ENCODE results near the gene PLPPR2. TPM values are rescaled to one million over a fixed set of nuclear protein-coding genes. Genes with fewer than 3 reads are reported as not detected.
"Not testable (repeated sequence)": the region's sequence is repeated elsewhere in the genome, so short reads cannot be mapped to it uniquely, and the experiment has no call there.

Gene PLPPR2, protein sequence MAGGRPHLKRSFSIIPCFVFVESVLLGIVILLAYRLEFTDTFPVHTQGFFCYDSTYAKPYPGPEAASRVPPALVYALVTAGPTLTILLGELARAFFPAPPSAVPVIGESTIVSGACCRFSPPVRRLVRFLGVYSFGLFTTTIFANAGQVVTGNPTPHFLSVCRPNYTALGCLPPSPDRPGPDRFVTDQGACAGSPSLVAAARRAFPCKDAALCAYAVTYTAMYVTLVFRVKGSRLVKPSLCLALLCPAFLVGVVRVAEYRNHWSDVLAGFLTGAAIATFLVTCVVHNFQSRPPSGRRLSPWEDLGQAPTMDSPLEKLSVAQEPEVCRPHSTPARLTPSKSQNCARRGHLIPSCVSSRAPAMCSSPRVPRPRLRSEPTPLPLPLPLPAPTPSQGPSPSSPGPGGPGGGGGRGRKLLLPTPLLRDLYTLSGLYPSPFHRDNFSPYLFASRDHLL
- total RNA-seq: 61.4 TPM

GRCh38 chr19:11355160-11356073 lies at the start of gene PLPPR2:
TSS of gene PLPPR2 (plus strand) at chr19:11355432. CDS start at chr19:11357674, 2,242 bp downstream.
- Histone ChIP-seq H3K27me3 (no peaks in the 10 kb centered on the region), H3K36me3 (peaks cover 6 to 12% of the 10 kb centered on the region in 2 donors), H3K27ac (peak within 1 kb of the TSS; percentile 73 to 77), H3K4me1 (peaks cover 3 to 10% of the 10 kb centered on the region in 2 donors), H3K9me3 (no peaks in the 10 kb centered on the region), H3K4me3 (peak within 1 kb of the TSS; percentile 60 to 85)
- DNase-seq (ENCODE audit: low spot score in 2 of 2): peak; percentile 88 to 98
- TF ChIP-seq, protein P1, sequence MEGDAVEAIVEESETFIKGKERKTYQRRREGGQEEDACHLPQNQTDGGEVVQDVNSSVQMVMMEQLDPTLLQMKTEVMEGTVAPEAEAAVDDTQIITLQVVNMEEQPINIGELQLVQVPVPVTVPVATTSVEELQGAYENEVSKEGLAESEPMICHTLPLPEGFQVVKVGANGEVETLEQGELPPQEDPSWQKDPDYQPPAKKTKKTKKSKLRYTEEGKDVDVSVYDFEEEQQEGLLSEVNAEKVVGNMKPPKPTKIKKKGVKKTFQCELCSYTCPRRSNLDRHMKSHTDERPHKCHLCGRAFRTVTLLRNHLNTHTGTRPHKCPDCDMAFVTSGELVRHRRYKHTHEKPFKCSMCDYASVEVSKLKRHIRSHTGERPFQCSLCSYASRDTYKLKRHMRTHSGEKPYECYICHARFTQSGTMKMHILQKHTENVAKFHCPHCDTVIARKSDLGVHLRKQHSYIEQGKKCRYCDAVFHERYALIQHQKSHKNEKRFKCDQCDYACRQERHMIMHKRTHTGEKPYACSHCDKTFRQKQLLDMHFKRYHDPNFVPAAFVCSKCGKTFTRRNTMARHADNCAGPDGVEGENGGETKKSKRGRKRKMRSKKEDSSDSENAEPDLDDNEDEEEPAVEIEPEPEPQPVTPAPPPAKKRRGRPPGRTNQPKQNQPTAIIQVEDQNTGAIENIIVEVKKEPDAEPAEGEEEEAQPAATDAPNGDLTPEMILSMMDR (IDR thresholded peaks at IDR 0.05): no peak
- intact Hi-C loops (cut with DNase I): loop anchor here (1.0 to 5.0 kb wide), 3 partner anchors 9 to 58 kb away; partner anchors contain the start of genes CCDC159, TMEM205 and TSPAN16

DNA sequence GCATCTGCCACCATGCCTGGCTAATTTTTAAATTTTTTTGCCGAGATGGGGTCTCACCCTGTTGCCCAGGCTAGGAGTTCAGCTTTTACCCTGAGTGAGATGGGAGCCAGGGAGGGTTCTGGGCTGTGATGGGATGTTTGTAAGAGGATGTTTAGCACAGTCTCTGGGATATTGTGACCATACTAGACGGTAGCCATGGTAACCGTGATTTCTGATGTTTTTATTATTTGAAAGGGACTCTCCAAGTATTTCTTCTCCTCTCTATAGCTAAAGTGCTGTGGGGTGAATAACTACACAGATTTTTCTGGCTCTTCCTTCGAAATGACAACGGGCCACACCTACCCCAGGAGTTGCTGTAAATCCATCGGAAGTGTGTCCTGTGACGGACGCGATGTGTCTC lies 48.9 kb upstream of the PLPPR2 start:
- Histone ChIP-seq H3K27ac (no peak overlapping the region), H3K9me3 (no peaks in the 10 kb centered on the region), H3K4me3 (no peak overlapping the region), H3K4me1 (no peaks in the 10 kb centered on the region), H3K27me3 (no peaks in the 10 kb centered on the region), H3K36me3 (no peaks in the 10 kb centered on the region)
- TF ChIP-seq, protein P1 (IDR thresholded peaks at IDR 0.05): no peak
- intact Hi-C loops (cut with DNase I): no loop called here
- DNase-seq (ENCODE audit: low spot score in 2 of 2): no peak

DNA sequence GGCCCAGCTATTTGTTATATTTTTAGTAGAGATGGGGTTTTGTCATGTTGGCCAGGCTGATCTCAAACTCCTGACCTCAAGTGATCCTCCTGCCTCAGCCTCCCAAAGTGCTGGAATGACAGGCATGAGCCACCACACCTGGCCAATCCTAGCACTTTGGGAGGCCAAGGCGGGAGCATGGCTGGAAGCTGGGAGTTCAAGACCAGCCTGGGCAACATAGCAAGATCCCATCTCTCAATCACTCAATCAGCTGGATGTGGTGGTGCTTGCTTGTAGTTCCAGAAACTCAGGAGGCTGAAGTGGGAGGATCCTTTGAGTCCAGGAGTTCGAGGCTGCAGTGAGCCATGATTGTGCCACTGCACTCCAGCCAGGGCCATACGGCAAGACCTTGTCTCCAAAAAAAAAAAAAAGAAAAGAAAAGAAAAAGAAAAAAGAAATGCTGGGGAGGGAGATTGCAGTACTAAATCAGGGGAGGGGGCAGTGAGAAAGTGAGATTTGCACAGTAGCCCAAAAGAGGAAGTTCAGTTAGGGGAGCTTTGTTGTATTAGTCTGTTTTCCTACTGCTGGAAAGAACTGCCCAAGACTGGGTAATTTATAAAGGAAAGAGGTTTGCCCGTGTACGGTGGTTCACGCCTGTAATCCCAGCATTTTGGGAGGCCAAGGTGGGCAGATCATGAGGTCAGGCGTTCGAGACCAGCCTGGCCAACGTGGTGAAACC lies 34.8 kb upstream of the PLPPR2 start:
- intact Hi-C loops (cut with DNase I); H3K27ac ChIP-seq; DNase-seq (ENCODE audit: low spot score in 2 of 2); H3K36me3 ChIP-seq; H3K27me3 ChIP-seq; H3K9me3 ChIP-seq; H3K4me3 ChIP-seq: not testable (repeated sequence)
- peaks cover 8 to 13% of the 10 kb centered on the region in 2 donors for H3K4me1 ChIP-seq

GRCh38 chr19:11321191-11322126 lies 33.8 kb upstream of the PLPPR2 start:
- no peak for DNase-seq (ENCODE audit: low spot score in 2 of 2)
- Histone ChIP-seq H3K4me3 (no peak overlapping the region), H3K9me3 (no peaks in the 10 kb centered on the region), H3K27me3 (no peaks in the 10 kb centered on the region), H3K36me3 (peaks cover 4 to 17% of the 10 kb centered on the region in 2 donors), H3K27ac (no peak overlapping the region), H3K4me1 (peaks cover 8 to 13% of the 10 kb centered on the region in 2 donors)
- TF ChIP-seq, protein P1 (IDR thresholded peaks at IDR 0.05): no peak
- intact Hi-C loops (cut with DNase I): loop anchor here (2.0 kb wide), 1 partner anchor 25 kb away; the partner anchor contains the start of gene TSPAN16

- Histone ChIP-seq H3K4me1 (peaks cover 8 to 13% of the 10 kb centered on the region in 2 donors), H3K4me3 (no peak overlapping the region), H3K27ac (no peak overlapping the region), H3K9me3 (no peaks in the 10 kb centered on the region), H3K27me3 (no peaks in the 10 kb centered on the region), H3K36me3 (peaks cover 14 to 27% of the 10 kb centered on the region in 2 donors)
- intact Hi-C loops (cut with DNase I): loop anchor here (2.0 kb wide), 1 partner anchor 26 kb away; the partner anchor contains the start of gene TSPAN16
- TF ChIP-seq, protein P1 (IDR thresholded peaks at IDR 0.05): no peak
- DNase-seq (ENCODE audit: low spot score in 2 of 2): no peak
These were observed 32.8 kb upstream of the PLPPR2 start for GRCh38 chr19:11322269-11323024.

All from ascending aorta (tissue), 2 donors.